GM23338 (cell line): Measurements from ENCODE around the gene STEEP1. TPM values are rescaled to one million over a fixed set of nuclear protein-coding genes. Genes with fewer than 3 reads are reported as not detected.

Source experiments
- ATAC-seq: fragments of 200-7000 bp; cut with Tn5 transposase; 3 replicates; pipeline ENCODE4 v1.9.1; 2020
- DNase-seq: peaks from one replicate; pipeline ENCODE4 v3.0.0-alpha.2; 2015; ENCODE audit warnings: low spot score
- H2AFZ ChIP-seq: fragments of 200-600 bp; sonication (generic); 2 replicates; pipeline ENCODE4 v1.8.0; 2016; ENCODE audit warnings: antibody characterized with exemption, mild to moderate bottlenecking, moderate library complexity
- H3F3A ChIP-seq: fragments of 200-600 bp; sonication (generic); replicated peaks from 2 replicates; pipeline ENCODE4 v1.8.0; 2017; ENCODE audit warnings: antibody characterized with exemption, mixed run types, low read depth
- H3K27ac ChIP-seq: fragments of 200-600 bp; sonication (generic); 2 replicates; pipeline ENCODE4 v1.6.1; 2016; ENCODE audit warnings: low read depth
- H3K27me3 ChIP-seq: fragments of 200-600 bp; sonication (generic); 2 replicates; pipeline ENCODE4 v1.8.0; 2016; ENCODE audit warnings: mild to moderate bottlenecking, mixed run types, moderate library complexity; ENCODE audit not compliant: insufficient read depth
- H3K36me3 ChIP-seq: fragments of 200-600 bp; sonication (generic); 2 replicates; pipeline ENCODE4 v1.8.0; 2016; ENCODE audit warnings: mild to moderate bottlenecking; ENCODE audit not compliant: insufficient read depth
- H3K4me1 ChIP-seq: fragments of 200-600 bp; sonication (generic); 2 replicates; pipeline ENCODE4 v1.8.0; 2016; ENCODE audit warnings: mild to moderate bottlenecking, moderate library complexity; ENCODE audit not compliant: insufficient read depth
- H3K4me2 ChIP-seq: fragments of 200-600 bp; sonication (generic); 2 replicates; pipeline ENCODE4 v1.7.1; 2017; ENCODE audit warnings: mixed run types
- H3K4me3 ChIP-seq: fragments of 200-600 bp; sonication (generic); 2 replicates; pipeline ENCODE4 v1.6.1; 2016; ENCODE audit warnings: mixed run types
- H3K79me2 ChIP-seq: fragments of 200-600 bp; sonication (generic); replicated peaks from 2 replicates; pipeline ENCODE4 v1.8.0; 2017; ENCODE audit warnings: mild to moderate bottlenecking; ENCODE audit not compliant: insufficient read depth
- H3K9me2 ChIP-seq: fragments of 200-600 bp; sonication (generic); 2 replicates; pipeline ENCODE4 v1.8.0; 2017; ENCODE audit not compliant: insufficient read depth
- H4K20me1 ChIP-seq: fragments of 200-600 bp; sonication (generic); replicated peaks from 2 replicates; pipeline ENCODE4 v1.8.0; 2017; ENCODE audit warnings: mild to moderate bottlenecking; ENCODE audit not compliant: insufficient read depth
- H3K27ac Mint-ChIP-seq: 2 replicates; pipeline ENCODE4 v1.8.0; 2020; ENCODE audit warnings: inconsistent platforms, mild to moderate bottlenecking, moderate library complexity, mixed read lengths
- H3K27me3 Mint-ChIP-seq: 3 replicates; pipeline ENCODE4 v1.8.0; 2022; ENCODE audit warnings: low read depth, mild to moderate bottlenecking, moderate library complexity, mixed read lengths, inconsistent platforms; ENCODE audit not compliant: insufficient read depth, poor library complexity
- H3K36me3 Mint-ChIP-seq: 3 replicates; pipeline ENCODE4 v1.8.0; 2021; ENCODE audit warnings: low read depth, mild to moderate bottlenecking, inconsistent platforms, moderate library complexity, mixed read lengths
- H3K4me1 Mint-ChIP-seq: 3 replicates; pipeline ENCODE4 v1.8.0; 2020; ENCODE audit warnings: mild to moderate bottlenecking, inconsistent platforms, mixed read lengths
- H3K4me3 Mint-ChIP-seq: 3 replicates; pipeline ENCODE4 v1.8.0; 2021; ENCODE audit warnings: moderate library complexity, mild to moderate bottlenecking, inconsistent platforms, mixed read lengths
- H3K9me3 Mint-ChIP-seq: 3 replicates; pipeline ENCODE4 v1.8.0; 2020; ENCODE audit warnings: moderate library complexity, mild to moderate bottlenecking, inconsistent platforms, mixed read lengths
- EZH2 ChIP-seq: fragments of 200-600 bp; sonication (generic); IDR thresholded peaks from one replicate; pipeline ENCODE4 v1.8.0; 2017; ENCODE audit warnings: antibody characterized with exemption, mild to moderate bottlenecking, low read depth; ENCODE audit not compliant: unreplicated experiment
- polyA plus RNA-seq: library from polyadenylated mRNA; unstranded; fragments of >200 nt; fragmentation: Nextera tagmentation; extraction: Ambion mirVana; gene quantifications from 2 replicates; pipeline ENCODE4 v1.2.1, GENCODE V29; 2016
- total RNA-seq: library from RNA; depleted of rRNA; stranded (reverse); fragments of >200 nt; shearing (Covaris generic); gene quantifications from 2 replicates; pipeline ENCODE4 v1.2.3, GENCODE V29; 2014; rRNA removed
- TF ChIP-seq, protein P1 (sequence below), 2 experiments: fragments of 200-600 bp in 1 of 2; sonication (generic) in 1 of 2; conservative IDR thresholded peaks; 2 replicates each; pipeline versions ENCODE4 v1.5.1 to v1.6.1; 2016 to 2017; ENCODE audit warnings: antibody characterized with exemption in 2 of 2, low read depth in 2 of 2, mild to moderate bottlenecking in 2 of 2, moderate library complexity in 1 of 2

The STEEP1 gene
- total and polyA plus RNA-seq, 2 experiments from 2014 or later = 16.6 to 42.3 TPM

DNA sequence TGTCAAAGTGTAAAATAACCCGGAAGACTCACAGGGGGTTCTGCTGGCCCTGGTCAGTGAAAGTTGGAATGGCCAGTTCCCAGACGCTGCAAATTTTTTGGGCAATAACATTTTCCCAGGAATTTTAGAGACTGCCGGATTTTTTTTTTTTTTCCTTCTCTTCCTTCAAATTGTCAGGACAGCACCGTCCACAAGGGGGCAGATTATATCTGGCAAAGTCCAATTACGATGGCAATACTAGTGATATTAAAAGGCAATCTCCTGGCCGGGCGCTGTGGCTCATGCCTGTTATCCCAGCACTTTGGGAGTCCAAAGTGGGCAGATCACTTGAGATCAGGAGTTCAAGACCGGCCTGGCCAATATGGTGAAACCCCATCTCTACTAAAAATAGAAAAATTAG lies 76.5 kb downstream of the STEEP1 start:
- Histone ChIP-seq H3K4me1 (no peaks in the 10 kb centered on the region), H3K9me2 (no peaks in the 10 kb centered on the region), H4K20me1 (no peaks in the 10 kb centered on the region), H3F3A (no peaks in the 10 kb centered on the region), H3K27ac (no peak overlapping the region), H2AFZ (no peak overlapping the region), H3K79me2 (no peaks in the 10 kb centered on the region), H3K4me2 (no peak overlapping the region), H3K27me3 (no peaks in the 10 kb centered on the region), H3K4me3 (no peak overlapping the region), H3K36me3 (no peaks in the 10 kb centered on the region)
- Mint-ChIP-seq H3K4me1 (no peaks in the 10 kb centered on the region), H3K4me3 (no peak overlapping the region), H3K36me3 (no peaks in the 10 kb centered on the region), H3K27ac (no peak overlapping the region), H3K27me3 (no peaks in the 10 kb centered on the region), H3K9me3 (no peaks in the 10 kb centered on the region; the same call in 2 of the 3 replicates)
- no peak; the same call in 2 of the 3 replicates for ATAC-seq
- DNase-seq = peak; percentile 63
- TF ChIP-seq EZH2 = no peak
- TF ChIP-seq, protein P1, sequence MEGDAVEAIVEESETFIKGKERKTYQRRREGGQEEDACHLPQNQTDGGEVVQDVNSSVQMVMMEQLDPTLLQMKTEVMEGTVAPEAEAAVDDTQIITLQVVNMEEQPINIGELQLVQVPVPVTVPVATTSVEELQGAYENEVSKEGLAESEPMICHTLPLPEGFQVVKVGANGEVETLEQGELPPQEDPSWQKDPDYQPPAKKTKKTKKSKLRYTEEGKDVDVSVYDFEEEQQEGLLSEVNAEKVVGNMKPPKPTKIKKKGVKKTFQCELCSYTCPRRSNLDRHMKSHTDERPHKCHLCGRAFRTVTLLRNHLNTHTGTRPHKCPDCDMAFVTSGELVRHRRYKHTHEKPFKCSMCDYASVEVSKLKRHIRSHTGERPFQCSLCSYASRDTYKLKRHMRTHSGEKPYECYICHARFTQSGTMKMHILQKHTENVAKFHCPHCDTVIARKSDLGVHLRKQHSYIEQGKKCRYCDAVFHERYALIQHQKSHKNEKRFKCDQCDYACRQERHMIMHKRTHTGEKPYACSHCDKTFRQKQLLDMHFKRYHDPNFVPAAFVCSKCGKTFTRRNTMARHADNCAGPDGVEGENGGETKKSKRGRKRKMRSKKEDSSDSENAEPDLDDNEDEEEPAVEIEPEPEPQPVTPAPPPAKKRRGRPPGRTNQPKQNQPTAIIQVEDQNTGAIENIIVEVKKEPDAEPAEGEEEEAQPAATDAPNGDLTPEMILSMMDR (conservative IDR thresholded peaks at IDR 0.05; ENCODE audit: low read depth in 2 of 2) = peak; percentile 57 to 60

Other genes with a start within 250 kb of the STEEP1 start
- gene SLC25A43, start 166.1 kb downstream of the STEEP1 start, total RNA-seq = 8.9 and 12.7 TPM in 2 replicates
- gene SLC25A43, start 166.1 kb downstream of the STEEP1 start, polyA plus RNA-seq = 7.1 and 8.7 TPM in 2 replicates
- 379 and 451 TPM in 2 replicates for gene SLC25A5, start 97.0 kb downstream of the STEEP1 start, total RNA-seq
- 325 and 348 TPM in 2 replicates for gene SLC25A5, start 97.0 kb downstream of the STEEP1 start, polyA plus RNA-seq
- gene UBE2A, start 9.2 kb upstream of the STEEP1 start, total RNA-seq = 38.6 and 41.4 TPM in 2 replicates
- gene UBE2A, start 9.2 kb upstream of the STEEP1 start, polyA plus RNA-seq = 75.9 and 77.8 TPM in 2 replicates
- 10.9 and 11.6 TPM in 2 replicates for gene NKRF, start 41.0 kb upstream of the STEEP1 start, total RNA-seq
- gene NKRF, start 41.0 kb upstream of the STEEP1 start, polyA plus RNA-seq = 6.3 and 6.8 TPM in 2 replicates
- 43.3 and 43.6 TPM in 2 replicates for gene SEPTIN6, start 127.8 kb upstream of the STEEP1 start, total RNA-seq
- gene SEPTIN6, start 127.8 kb upstream of the STEEP1 start, polyA plus RNA-seq = 36.9 and 37.0 TPM in 2 replicates
- gene SOWAHD, start 193.2 kb upstream of the STEEP1 start, total RNA-seq = 3.8 and 5.1 TPM in 2 replicates
- gene SOWAHD, start 193.2 kb upstream of the STEEP1 start, polyA plus RNA-seq = 2.4 and 3.8 TPM in 2 replicates
- 2,883 and 2,910 TPM in 2 replicates for gene RPL39, start 226.2 kb upstream of the STEEP1 start, total RNA-seq
- gene RPL39, start 226.2 kb upstream of the STEEP1 start, polyA plus RNA-seq = 2,912 and 3,172 TPM in 2 replicates